ENCODE measurements around the gene LYZL2.
"Not testable (repeated sequence)": the region's sequence is repeated elsewhere in the genome, so short reads cannot be mapped to it uniquely, and the experiment has no call there.

GRCh38 chr10:30592770-30593169 lies 36.8 kb downstream of the LYZL2 start:
- TF ChIP-seq, protein P1, sequence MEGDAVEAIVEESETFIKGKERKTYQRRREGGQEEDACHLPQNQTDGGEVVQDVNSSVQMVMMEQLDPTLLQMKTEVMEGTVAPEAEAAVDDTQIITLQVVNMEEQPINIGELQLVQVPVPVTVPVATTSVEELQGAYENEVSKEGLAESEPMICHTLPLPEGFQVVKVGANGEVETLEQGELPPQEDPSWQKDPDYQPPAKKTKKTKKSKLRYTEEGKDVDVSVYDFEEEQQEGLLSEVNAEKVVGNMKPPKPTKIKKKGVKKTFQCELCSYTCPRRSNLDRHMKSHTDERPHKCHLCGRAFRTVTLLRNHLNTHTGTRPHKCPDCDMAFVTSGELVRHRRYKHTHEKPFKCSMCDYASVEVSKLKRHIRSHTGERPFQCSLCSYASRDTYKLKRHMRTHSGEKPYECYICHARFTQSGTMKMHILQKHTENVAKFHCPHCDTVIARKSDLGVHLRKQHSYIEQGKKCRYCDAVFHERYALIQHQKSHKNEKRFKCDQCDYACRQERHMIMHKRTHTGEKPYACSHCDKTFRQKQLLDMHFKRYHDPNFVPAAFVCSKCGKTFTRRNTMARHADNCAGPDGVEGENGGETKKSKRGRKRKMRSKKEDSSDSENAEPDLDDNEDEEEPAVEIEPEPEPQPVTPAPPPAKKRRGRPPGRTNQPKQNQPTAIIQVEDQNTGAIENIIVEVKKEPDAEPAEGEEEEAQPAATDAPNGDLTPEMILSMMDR (conservative IDR thresholded peaks at IDR 0.05; ENCODE audit: low read depth, low read length) = not testable (repeated sequence)
- TF ChIP-seq EZH2 (IDR thresholded peaks at IDR 0.05; ENCODE audit: borderline replicate concordance, low read depth, low read length, poor library complexity, severe bottlenecking) = not testable (repeated sequence)

Data from A673 (cell line).